HG03442 (cell line): ENCODE results near the gene SLC25A1.

Experiments
- ATAC-seq: cut with Tn5 transposase; IDR thresholded peaks from one replicate; pipeline ENCODE4 v1.9.1; 2021; ENCODE audit warnings: mild to moderate bottlenecking, moderate library complexity; ENCODE audit not compliant: unreplicated experiment

Gene SLC25A1

DNA sequence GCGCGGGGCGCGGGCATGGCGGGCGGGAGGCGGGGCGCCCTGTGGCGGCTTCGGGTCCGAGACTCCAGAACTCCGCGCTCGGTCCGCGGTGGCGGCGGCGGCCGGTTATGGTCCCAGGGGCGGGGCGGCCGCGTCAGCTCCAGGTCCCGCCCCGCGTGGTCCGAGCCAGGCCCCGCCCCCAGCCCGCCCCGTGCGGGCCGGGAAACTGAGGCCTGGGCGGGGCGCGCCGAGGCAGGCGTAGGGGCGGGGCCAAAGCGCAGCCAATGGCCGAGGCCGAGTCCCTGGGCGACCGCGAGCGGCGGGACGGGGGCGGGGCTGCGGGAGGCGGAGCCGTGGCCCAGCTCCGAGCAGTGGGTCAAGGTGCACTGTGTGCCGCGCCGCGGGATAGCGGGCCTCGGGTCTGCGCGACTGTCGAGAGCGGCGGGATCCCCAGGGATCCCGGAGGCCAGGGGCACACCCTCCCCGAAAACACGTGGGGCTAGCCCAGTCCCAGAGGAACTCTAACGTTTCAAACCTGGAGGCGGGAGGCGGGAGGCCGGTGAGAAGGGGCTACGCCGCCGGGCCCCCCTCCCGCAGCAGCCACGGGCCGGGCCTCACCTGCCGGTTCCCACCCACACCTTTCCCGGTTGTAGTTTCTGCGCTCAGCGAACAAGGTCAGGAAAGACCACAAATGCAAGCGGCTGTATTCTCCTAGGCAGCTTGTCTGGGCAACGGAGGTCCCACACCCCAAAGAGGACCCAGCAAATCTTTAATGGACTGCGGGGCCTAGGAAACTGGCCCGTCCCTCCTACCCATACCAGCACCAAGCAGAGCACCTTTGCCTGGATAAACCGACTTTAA is at the start of gene SLC25A1:
Gene SLC25A1, minus strand, starts transcription at position 80 of the 840 bp plus-strand sequence. Its CDS starts 63 bp downstream, at position 17.
- ATAC-seq = peak; percentile 55

- no peak for ATAC-seq
Measured at GRCh38 chr22:19228179-19228578, 49.6 kb upstream of the SLC25A1 start.

- no peak for ATAC-seq
Measured at GRCh38 chr22:19226428-19226827, 47.9 kb upstream of the SLC25A1 start.

- ATAC-seq = no peak
Measured at GRCh38 chr22:19225560-19225959, 47.0 kb upstream of the SLC25A1 start.

- ATAC-seq = no peak
Measured at GRCh38 chr22:19224985-19225384, 46.4 kb upstream of the SLC25A1 start.

GRCh38 chr22:19224557-19224956 is 46.0 kb upstream of the SLC25A1 start:
- ATAC-seq = no peak

- no peak for ATAC-seq
Measured at GRCh38 chr22:19223617-19224016, 45.1 kb upstream of the SLC25A1 start.

DNA sequence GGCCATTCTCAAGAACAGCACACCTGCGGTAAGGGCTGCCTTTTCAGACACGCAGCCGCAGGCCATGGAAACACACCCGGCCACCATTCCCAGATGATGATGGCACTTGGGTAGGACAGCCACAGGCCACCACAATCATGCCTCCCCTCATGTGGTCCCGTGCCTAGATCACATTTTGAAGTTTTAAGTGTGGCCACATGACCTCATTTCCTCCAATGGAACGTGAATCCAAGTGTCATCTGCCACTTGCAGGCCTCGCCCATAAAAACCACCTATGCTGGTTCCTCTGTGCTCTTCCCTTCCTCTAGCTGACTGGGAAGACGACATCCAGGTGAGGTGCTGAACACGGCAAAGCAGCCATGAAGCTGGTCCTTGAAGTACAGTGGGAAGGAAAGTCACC is 44.6 kb upstream of the SLC25A1 start:
- ATAC-seq = no peak

DNA sequence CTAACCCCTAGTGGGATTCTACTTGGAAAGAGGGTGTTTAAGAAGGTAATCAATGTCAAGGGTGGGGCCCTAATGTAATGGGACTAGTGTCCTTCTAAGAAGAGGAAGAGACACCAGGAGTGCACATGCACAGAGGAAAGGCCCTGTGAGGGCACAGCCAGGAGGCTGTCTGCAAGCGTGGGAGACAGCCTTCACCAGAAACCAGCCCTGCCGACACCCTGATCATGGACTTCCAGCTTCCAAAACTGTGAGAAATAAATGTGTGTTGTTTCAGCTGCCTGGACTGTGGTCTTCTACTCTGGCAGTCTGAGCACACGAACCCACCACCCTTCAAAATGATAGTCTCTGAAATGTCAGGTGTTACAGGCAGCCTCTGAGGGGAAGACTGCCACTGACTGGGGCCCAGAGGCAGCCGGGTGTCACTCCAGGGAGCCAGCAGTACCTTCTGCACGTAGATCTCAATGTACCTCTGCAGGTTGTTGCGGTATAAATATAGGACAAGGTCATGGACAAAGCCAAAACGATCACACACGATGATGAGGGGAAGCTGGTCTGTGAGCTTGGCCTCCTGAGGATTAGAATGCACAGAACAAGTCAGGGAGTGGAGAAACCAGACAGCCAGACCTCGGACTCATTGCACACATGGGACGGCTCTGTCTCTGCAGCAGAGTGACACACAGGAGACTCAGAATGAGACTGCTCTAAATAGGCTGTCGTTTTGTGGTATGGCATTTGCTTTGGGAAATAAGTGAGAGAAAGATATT is 43.9 kb upstream of the SLC25A1 start:
- ATAC-seq = no peak

- no peak for ATAC-seq
Measured at GRCh38 chr22:19220867-19221266, 42.3 kb upstream of the SLC25A1 start.

DNA sequence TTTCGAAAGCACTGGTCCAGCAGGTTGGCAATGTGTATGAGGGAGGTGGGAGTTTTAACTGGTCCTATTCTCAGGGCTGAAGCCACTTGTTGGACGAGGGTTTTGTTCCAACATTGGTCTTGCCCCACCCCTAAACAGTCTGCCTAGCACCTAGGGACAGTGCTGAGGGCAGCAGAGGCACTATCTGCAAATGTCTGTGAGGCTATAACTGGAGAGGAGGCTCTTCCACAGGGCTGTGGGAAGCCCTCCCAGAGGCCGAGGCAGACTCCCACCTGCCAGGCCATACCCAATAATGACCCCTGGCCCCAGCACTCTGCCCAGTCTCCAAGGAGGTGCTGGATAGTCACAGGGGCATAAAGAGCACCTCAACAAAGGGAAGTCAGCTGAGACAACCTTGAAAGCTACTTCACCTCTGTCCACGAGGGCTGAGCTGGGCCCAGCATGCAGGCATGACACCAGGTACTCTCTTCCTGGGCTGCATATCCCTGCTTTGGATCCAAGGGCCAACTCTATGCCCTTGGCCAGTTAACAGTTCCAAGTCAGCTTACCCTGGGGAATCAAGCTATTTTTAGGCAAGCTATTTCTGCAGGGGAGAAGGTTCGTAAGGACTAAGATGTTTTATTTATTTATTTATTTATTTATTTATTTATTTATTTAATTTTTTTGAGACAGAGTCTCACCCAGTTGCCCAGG is 40.2 kb upstream of the SLC25A1 start:
- no peak for ATAC-seq

DNA sequence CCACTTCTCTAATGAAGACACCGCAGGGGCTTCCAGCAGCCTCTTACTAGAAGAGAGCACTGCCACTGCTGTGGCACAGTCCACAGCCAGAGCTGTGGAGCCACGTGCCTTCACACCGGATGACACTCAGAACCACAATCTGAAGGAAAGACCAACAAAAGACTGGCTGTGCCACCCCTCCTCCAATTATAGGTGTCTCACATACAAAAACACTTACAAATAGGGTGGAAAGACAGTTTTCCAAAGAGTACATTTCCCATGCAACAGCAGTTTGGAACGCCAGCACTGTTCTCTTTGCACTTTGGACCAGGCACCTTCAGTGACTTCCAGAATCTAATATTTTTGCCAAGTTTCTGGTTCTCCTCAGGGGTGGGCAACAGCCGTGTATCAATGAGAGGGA is 38.0 kb upstream of the SLC25A1 start:
- no peak for ATAC-seq

- no peak for ATAC-seq
Measured at GRCh38 chr22:19215360-19215759, 36.8 kb upstream of the SLC25A1 start.

GRCh38 chr22:19214078-19214473 is 35.5 kb upstream of the SLC25A1 start:
- no peak for ATAC-seq

DNA sequence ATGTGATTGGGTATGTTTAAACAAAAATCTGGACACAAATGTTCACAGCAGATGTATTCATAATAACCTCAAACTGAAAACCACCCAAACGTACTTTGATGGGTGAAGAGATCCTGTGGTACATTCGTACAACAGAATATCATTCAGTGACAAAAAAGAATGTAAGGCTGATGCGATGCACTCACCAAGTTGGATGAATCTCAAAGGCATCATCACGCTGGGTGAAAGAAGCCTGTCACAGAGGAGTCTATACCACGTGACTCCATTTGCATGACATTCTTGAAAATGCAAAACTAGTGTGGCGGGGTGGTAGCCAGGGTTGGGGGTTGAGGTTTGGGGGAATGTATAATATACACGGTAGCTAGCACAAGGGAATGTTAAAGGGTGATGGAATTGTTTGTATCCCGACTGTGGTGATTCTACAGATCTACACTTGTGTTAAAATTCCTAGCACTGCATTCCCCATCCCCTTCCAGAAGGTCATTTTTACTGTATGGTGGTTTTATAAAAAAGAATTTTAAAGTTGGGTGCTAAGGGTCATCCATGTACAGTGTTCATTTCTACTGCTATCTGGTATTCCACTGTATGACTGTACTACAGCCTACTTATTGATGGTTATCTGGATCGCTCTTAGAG is 35.0 kb upstream of the SLC25A1 start:
- ATAC-seq = no peak

DNA sequence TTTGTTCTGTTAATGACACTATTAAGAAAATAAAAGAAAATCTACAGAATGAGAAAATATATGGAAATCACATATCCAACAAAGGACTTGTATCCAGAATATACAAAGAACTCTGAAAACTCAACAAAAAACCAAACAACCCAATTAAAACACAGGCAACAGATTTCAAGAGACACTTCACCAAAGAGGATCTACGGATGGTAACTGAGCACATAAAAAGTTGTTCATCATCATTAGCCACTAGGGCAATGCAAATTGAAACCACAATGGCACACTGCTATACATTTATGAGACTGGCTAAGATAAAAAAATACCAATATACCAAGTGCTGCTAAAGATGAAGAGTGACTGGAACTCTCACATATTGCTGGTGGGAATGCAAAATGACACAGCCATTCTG is 34.5 kb upstream of the SLC25A1 start:
- ATAC-seq = no peak

GRCh38 chr22:19212302-19212870 is 33.9 kb upstream of the SLC25A1 start:
- ATAC-seq = no peak

DNA sequence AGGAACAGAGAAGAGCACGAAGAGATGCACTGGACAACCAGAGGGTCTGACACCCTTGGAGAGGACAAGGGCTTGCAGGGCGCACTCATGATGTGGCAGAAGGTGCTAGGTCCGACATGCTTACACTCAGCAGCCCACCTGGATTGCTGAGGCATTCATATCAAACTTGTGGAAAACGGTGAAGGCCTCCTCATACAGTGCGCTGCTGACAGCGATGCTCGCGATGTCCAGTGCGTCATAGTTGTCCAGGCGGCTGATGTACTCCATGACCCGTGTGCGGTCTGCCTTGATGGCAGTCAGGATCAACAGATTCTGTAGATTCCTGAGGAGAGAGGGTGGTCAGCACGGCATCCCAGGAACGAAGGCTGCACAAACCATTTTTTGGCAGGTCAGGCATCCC is 31.7 kb upstream of the SLC25A1 start:
- ATAC-seq = no peak

- no peak for ATAC-seq
Measured at GRCh38 chr22:19208287-19208847, 29.8 kb upstream of the SLC25A1 start.

DNA sequence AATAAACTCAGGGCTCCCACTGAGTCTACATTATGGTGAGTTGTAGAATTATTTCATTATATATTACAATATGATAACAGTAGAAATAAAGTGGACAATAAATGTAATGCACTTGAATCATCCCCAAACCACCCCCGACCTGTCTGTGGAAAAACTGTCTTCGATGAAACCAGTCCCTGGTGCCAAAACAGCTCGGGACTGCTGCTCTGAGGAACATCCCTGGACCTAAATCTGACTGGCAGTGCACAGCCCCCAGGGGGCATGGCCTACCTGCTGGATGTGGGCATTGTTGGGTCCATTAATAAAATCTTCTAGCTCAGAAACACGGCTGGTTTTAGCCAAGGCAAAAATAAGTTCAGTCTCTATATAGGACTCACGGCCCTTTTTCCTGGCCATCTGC is 29.3 kb upstream of the SLC25A1 start:
- no peak for ATAC-seq
